CD8-positive, alpha-beta memory T cell (primary cell): ENCODE measurements around the gene ACSF2. TPM values are rescaled to one million over a fixed set of nuclear protein-coding genes. Genes with fewer than 3 reads are reported as not detected.

Experiments
- CTCF ChIA-PET: fragments of 350-600 bp; sonication (Branson Sonifier 250); formaldehyde crosslinking; loops from one replicate; lab custom pipeline; 2021; ENCODE audit warnings: antibody characterized with exemption; lab: Charles Lee
- POLR2A ChIA-PET: fragments of 350-600 bp; sonication (Branson Sonifier 250); formaldehyde crosslinking; loops from one replicate; lab custom pipeline; 2021; ENCODE audit warnings: antibody characterized with exemption; lab: Charles Lee
- DNase-seq, 5 donors: peaks; one replicate each; pipeline versions ENCODE4 v3.0.0 to v3.0.0-alpha.2; 2020 to 2022; ENCODE audit warnings: mixed read lengths in 1 of 5
- H3K27ac ChIP-seq: one replicate; pipeline ENCODE4 v1.7.0; 2013; ENCODE audit warnings: low read depth, mild to moderate bottlenecking, low read length, moderate library complexity
- H3K27me3 ChIP-seq: 2 replicates; pipeline ENCODE4 v1.7.0; 2013; ENCODE audit warnings: low read length, mild to moderate bottlenecking; ENCODE audit not compliant: insufficient read depth, poor library complexity, severe bottlenecking
- H3K36me3 ChIP-seq: 2 replicates; pipeline ENCODE4 v1.7.0; 2013; ENCODE audit warnings: mild to moderate bottlenecking, low read length, moderate library complexity; ENCODE audit not compliant: insufficient read depth
- H3K4me1 ChIP-seq: 2 replicates; pipeline ENCODE4 v1.7.0; 2013; ENCODE audit warnings: mild to moderate bottlenecking, low read length, moderate library complexity; ENCODE audit not compliant: insufficient read depth
- H3K4me3 ChIP-seq: 2 replicates; pipeline ENCODE4 v1.7.0; 2013; ENCODE audit warnings: mild to moderate bottlenecking, low read length
- H3K9me3 ChIP-seq: 2 replicates; pipeline ENCODE4 v1.7.0; 2013; ENCODE audit warnings: mild to moderate bottlenecking, low read length
- H3K27ac Mint-ChIP-seq, 8 donors: one replicate each; pipeline ENCODE4 v1.8.0; 2020 to 2021; ENCODE audit warnings: mixed read lengths in 8 of 8, mild to moderate bottlenecking in 6 of 8, inconsistent platforms in 3 of 8, moderate library complexity in 3 of 8
- H3K27me3 Mint-ChIP-seq, 2 donors: one replicate each; pipeline ENCODE4 v1.8.0; 2020 to 2021; ENCODE audit warnings: mixed read lengths in 2 of 2, mild to moderate bottlenecking in 1 of 2, moderate library complexity in 1 of 2
- H3K36me3 Mint-ChIP-seq, 3 donors: one replicate each; pipeline ENCODE4 v1.8.0; 2020 to 2021; ENCODE audit warnings: mixed read lengths in 3 of 3, inconsistent platforms in 1 of 3, mild to moderate bottlenecking in 1 of 3
- H3K4me1 Mint-ChIP-seq, 3 donors: one replicate each; pipeline ENCODE4 v1.8.0; 2020 to 2021; ENCODE audit warnings: mixed read lengths in 3 of 3, inconsistent platforms in 1 of 3, mild to moderate bottlenecking in 1 of 3
- H3K4me3 Mint-ChIP-seq, 7 donors: one replicate each; pipeline ENCODE4 v1.8.0; 2020 to 2021; ENCODE audit warnings: mixed read lengths in 7 of 7, mild to moderate bottlenecking in 6 of 7, moderate library complexity in 4 of 7, inconsistent platforms in 2 of 7
- H3K9me3 Mint-ChIP-seq, 5 donors: one replicate each; pipeline ENCODE4 v1.8.0; 2020 to 2022; ENCODE audit warnings: mixed read lengths in 5 of 5, mild to moderate bottlenecking in 3 of 5, moderate library complexity in 2 of 5, inconsistent platforms in 1 of 5
- polyA plus RNA-seq: library from polyadenylated mRNA; unstranded; fragments of 300-500 nt; fragmentation: Illumina TruSeq; gene quantifications from one replicate; pipeline ENCODE4 v1.2.3, GENCODE V29; 2021
- total RNA-seq, 2 experiments: library from RNA; stranded (reverse); gene quantifications; one replicate each; pipeline ENCODE4 v1.2.3, GENCODE V29; 2021

ACSF2 gene
- total and polyA plus RNA-seq, 3 experiments from 2014 or later: 3.1 to 14.8 (median 12.4) TPM

DNA sequence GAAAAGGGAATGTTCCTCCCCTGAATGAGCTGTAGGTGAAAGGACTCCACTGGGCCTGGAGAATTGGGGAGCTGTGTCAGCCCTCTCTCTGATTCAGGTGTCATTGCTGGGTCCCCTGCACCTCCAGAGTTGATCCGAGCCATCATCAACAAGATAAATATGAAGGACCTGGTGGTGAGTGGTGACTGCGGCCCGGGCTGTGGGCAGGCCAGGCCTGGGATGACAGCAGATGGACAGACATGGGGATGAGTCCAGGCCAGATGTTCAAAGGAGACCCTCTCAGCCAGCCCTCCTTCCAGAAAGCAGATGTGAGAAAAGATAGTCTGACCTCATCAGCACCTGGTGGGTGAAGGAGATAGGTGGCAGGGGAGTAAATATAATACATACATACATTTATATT lies 38.1 kb downstream of the ACSF2 start:
- no peaks in the 10 kb centered on the region for H3K36me3 ChIP-seq
- no peak overlapping the region for H3K27ac ChIP-seq
- ChIA-PET POLR2A (no interaction called here), CTCF (no interaction called here)
- H3K4me1 Mint-ChIP-seq: peaks cover 7 to 24% (median 12%) of the 10 kb centered on the region in 3 donors
- peaks cover 12 to 20% of the 10 kb centered on the region in 2 donors for H3K27me3 Mint-ChIP-seq
- H3K27me3 ChIP-seq: peaks cover 3% of the 10 kb centered on the region
- H3K4me3 Mint-ChIP-seq: no peak overlapping the region
- H3K36me3 Mint-ChIP-seq: peaks cover 0 to 2% (median 0%) of the 10 kb centered on the region in 3 donors
- H3K4me3 ChIP-seq: no peak overlapping the region
- peak overlapping the region in 1 of 8 donors; percentile 88 for H3K27ac Mint-ChIP-seq
- H3K9me3 ChIP-seq: no peaks in the 10 kb centered on the region
- DNase-seq: no peak
- no peaks in the 10 kb centered on the region for H3K4me1 ChIP-seq
- H3K9me3 Mint-ChIP-seq: no peaks in the 10 kb centered on the region

DNA sequence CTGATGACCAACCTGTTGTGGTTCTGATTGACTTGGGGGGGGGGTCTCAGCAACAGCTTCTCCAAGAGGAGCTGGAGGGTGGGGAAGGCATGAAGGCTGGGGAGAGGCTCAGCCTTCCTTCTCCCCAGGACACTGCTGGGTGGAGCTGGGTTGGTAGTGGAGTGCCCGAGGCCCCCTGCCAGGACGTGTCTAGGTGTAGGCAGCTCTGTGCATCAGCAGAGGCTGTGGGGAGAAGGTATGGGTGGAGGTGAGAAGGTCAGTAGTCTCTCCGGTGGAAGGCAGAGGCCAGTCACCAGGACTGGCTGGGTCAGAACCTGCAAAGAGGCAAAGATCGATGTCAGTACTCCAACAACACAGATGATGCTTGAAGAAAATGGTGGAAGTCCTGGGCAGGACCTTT lies 38.7 kb downstream of the ACSF2 start:
- no peak for DNase-seq
- Histone ChIP-seq H3K9me3 (no peaks in the 10 kb centered on the region), H3K4me3 (no peak overlapping the region), H3K27me3 (peaks cover 9% of the 10 kb centered on the region), H3K27ac (no peak overlapping the region), H3K36me3 (no peaks in the 10 kb centered on the region), H3K4me1 (no peaks in the 10 kb centered on the region)
- peaks cover 7 to 28% (median 12%) of the 10 kb centered on the region in 3 donors for H3K4me1 Mint-ChIP-seq
- CTCF ChIA-PET: no interaction called here
- peaks cover 0 to 2% (median 0%) of the 10 kb centered on the region in 3 donors for H3K36me3 Mint-ChIP-seq
- no peak overlapping the region for H3K4me3 Mint-ChIP-seq
- POLR2A ChIA-PET: no interaction called here
- peaks cover 12 to 20% of the 10 kb centered on the region in 2 donors for H3K27me3 Mint-ChIP-seq
- no peak overlapping the region for H3K27ac Mint-ChIP-seq
- no peaks in the 10 kb centered on the region for H3K9me3 Mint-ChIP-seq

GRCh38 chr17:50465171-50465570 lies 39.2 kb downstream of the ACSF2 start:
- Histone ChIP-seq H3K27me3 (peaks cover 11% of the 10 kb centered on the region), H3K4me1 (no peaks in the 10 kb centered on the region), H3K27ac (no peak overlapping the region), H3K4me3 (no peak overlapping the region), H3K36me3 (no peaks in the 10 kb centered on the region), H3K9me3 (no peaks in the 10 kb centered on the region)
- Mint-ChIP-seq H3K36me3 (peaks cover 0 to 2% (median 0%) of the 10 kb centered on the region in 3 donors), H3K4me3 (no peak overlapping the region), H3K9me3 (no peaks in the 10 kb centered on the region), H3K27me3 (peaks cover 13 to 20% of the 10 kb centered on the region in 2 donors), H3K27ac (no peak overlapping the region), H3K4me1 (peaks cover 7 to 28% (median 12%) of the 10 kb centered on the region in 3 donors)
- DNase-seq: no peak
- ChIA-PET POLR2A (no interaction called here), CTCF (no interaction called here)

DNA sequence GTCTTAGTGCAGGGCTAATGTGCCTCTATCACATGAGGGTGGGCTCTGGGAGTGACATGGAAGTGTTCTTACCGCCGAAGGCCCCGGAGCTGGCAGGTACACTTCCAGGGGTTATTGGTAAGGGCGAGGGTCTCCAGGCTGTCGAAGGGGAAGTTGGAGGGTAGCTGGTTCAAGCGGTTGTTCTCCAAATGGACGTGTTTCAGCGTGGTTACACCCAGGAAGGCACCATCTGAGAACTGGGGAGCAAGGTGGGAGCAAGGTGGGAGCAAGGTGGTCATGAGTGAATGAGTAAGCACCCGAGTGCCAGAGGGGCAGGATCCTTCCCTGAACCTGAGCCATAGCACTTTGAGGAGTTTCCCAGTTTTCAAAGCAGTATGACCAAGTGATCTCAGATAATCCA lies 39.6 kb downstream of the ACSF2 start:
- Mint-ChIP-seq H3K27ac (no peak overlapping the region), H3K27me3 (peaks cover 17 to 20% of the 10 kb centered on the region in 2 donors), H3K9me3 (no peaks in the 10 kb centered on the region), H3K4me1 (peaks cover 7 to 28% (median 12%) of the 10 kb centered on the region in 3 donors), H3K4me3 (no peak overlapping the region), H3K36me3 (peaks cover 0 to 2% (median 0%) of the 10 kb centered on the region in 3 donors)
- no peaks in the 10 kb centered on the region for H3K36me3 ChIP-seq
- DNase-seq: no peak
- H3K27me3 ChIP-seq: peaks cover 11% of the 10 kb centered on the region
- ChIA-PET POLR2A (interaction anchor here (0.7 kb wide), 1 partner anchor 36 kb away, joined by 4 read pairs; no protein-coding TSS in a partner anchor), CTCF (no interaction called here)
- H3K4me3 ChIP-seq: no peak overlapping the region
- no peaks in the 10 kb centered on the region for H3K9me3 ChIP-seq
- no peak overlapping the region for H3K27ac ChIP-seq
- H3K4me1 ChIP-seq: no peaks in the 10 kb centered on the region

DNA sequence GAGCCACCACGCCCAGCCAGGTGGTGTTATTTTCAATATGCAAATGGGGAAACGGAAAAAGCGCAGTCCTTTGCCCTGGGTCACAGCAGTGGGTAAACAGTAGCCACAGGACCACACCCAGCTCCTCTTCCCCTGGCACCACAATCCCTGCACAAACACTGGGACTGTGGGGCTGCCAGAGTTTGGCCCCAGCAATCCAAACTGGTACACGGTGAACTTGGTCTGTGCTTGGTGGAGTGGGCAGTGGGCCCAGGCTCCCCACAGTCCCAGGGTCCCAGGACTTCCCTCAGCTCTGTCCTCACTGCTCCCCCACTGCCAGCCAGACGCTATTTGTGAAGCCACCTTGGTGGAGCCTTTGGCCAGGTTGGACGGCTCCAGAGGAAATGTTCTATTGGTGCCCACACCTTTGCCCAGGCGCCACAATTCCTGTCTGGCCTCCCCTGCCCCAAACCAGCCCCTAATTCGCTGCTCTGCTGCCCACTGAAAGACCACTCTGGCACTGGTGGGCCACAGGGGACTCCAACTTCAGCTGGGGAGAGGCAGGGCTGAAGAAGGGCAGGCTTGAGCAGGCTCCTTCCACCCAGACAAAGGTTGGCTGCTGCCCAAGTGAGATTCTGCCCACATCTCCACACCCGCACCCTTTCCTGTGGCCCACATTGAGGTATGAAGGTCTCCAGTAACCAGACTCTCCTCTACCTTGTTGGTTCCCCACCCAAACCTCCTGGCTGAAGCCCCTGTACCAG lies 40.5 kb downstream of the ACSF2 start:
- POLR2A ChIA-PET: interaction anchor here (0.7 kb wide), 1 partner anchor 37 kb away, joined by 4 read pairs; no protein-coding TSS in a partner anchor
- Histone ChIP-seq H3K27ac (no peak overlapping the region), H3K4me1 (no peaks in the 10 kb centered on the region), H3K36me3 (no peaks in the 10 kb centered on the region), H3K27me3 (peaks cover 11% of the 10 kb centered on the region), H3K9me3 (no peaks in the 10 kb centered on the region), H3K4me3 (no peak overlapping the region)
- Mint-ChIP-seq H3K27me3 (peaks cover 18 to 20% of the 10 kb centered on the region in 2 donors), H3K9me3 (no peaks in the 10 kb centered on the region), H3K4me1 (peaks cover 7 to 28% (median 12%) of the 10 kb centered on the region in 3 donors), H3K36me3 (peaks cover 0 to 5% (median 2%) of the 10 kb centered on the region in 3 donors), H3K27ac (no peak overlapping the region), H3K4me3 (no peak overlapping the region)
- CTCF ChIA-PET: no interaction called here
- no peak for DNase-seq

GRCh38 chr17:50467114-50467854 lies 41.3 kb downstream of the ACSF2 start:
- ChIA-PET POLR2A (interaction anchor here (1.1 kb wide), 1 partner anchor 12 kb away, joined by 4 read pairs; the partner anchor contains the start of gene RSAD1), CTCF (interaction anchor here (0.9 to 1.5 kb wide), 2 partner anchors 12 to 70 kb away, joined by 4 to 5 read pairs; partner anchors contain the start of gene LRRC59)
- Mint-ChIP-seq H3K9me3 (no peaks in the 10 kb centered on the region), H3K4me3 (peak overlapping the region in 3 of 7 donors; percentile 14 to 63 (median 35)), H3K36me3 (peaks cover 0 to 9% (median 3%) of the 10 kb centered on the region in 3 donors), H3K27me3 (peaks cover 18 to 20% of the 10 kb centered on the region in 2 donors), H3K4me1 (peaks cover 7 to 28% (median 12%) of the 10 kb centered on the region in 3 donors), H3K27ac (peak overlapping the region in 1 of 8 donors; percentile 27)
- no peaks in the 10 kb centered on the region for H3K36me3 ChIP-seq
- H3K4me1 ChIP-seq: no peaks in the 10 kb centered on the region
- no peak for DNase-seq
- H3K27ac ChIP-seq: no peak overlapping the region
- H3K4me3 ChIP-seq: no peak overlapping the region
- H3K9me3 ChIP-seq: no peaks in the 10 kb centered on the region
- peaks cover 11% of the 10 kb centered on the region for H3K27me3 ChIP-seq

GRCh38 chr17:50467855-50468303 lies 41.9 kb downstream of the ACSF2 start:
- Mint-ChIP-seq H3K4me3 (peak overlapping the region in 4 of 7 donors; percentile 14 to 82 (median 49)), H3K4me1 (peaks cover 7 to 28% (median 12%) of the 10 kb centered on the region in 3 donors), H3K27ac (peak overlapping the region in 1 of 8 donors; percentile 27), H3K36me3 (peaks cover 0 to 10% (median 5%) of the 10 kb centered on the region in 3 donors), H3K9me3 (no peaks in the 10 kb centered on the region), H3K27me3 (peaks cover 18 to 20% of the 10 kb centered on the region in 2 donors)
- CTCF ChIA-PET: interaction anchor here (0.9 to 1.5 kb wide), 2 partner anchors 12 to 70 kb away, joined by 4 to 5 read pairs; partner anchors contain the start of gene LRRC59
- H3K36me3 ChIP-seq: no peaks in the 10 kb centered on the region
- H3K4me1 ChIP-seq: no peaks in the 10 kb centered on the region
- no peak for DNase-seq
- peaks cover 11% of the 10 kb centered on the region for H3K27me3 ChIP-seq
- POLR2A ChIA-PET: interaction anchor here (1.1 kb wide), 1 partner anchor 11 kb away, joined by 4 read pairs; the partner anchor contains the start of gene RSAD1
- H3K4me3 ChIP-seq: no peak overlapping the region
- H3K9me3 ChIP-seq: no peaks in the 10 kb centered on the region
- no peak overlapping the region for H3K27ac ChIP-seq
